ENCODE data around the gene PGAM1.
A peak's percentile ranks its signal among the peaks of the same experiment; 100 is the strongest.
"Not testable (repeated sequence)": the region's sequence is repeated elsewhere in the genome, so short reads cannot be mapped to it uniquely, and the experiment has no call there.

Gene PGAM1

GRCh38 chr10:97425964-97426775, at the start of gene PGAM1:
Gene PGAM1 (plus strand): TSS chr10:97426191. CDS start chr10:97426308, 117 bp downstream.
- peak; percentile 87 to 90 for DNase-seq (ENCODE audit: low read depth in 2 of 2)

GRCh38 chr10:97376413-97376812, 49.6 kb upstream of the PGAM1 start:
- no peak for DNase-seq (ENCODE audit: low read depth in 2 of 2)

- no peak for DNase-seq (ENCODE audit: low read depth in 2 of 2)
Measured at GRCh38 chr10:97378933-97379921, 46.8 kb upstream of the PGAM1 start.

- no peak for DNase-seq (ENCODE audit: low read depth in 2 of 2)
Measured at GRCh38 chr10:97380516-97380915, 45.5 kb upstream of the PGAM1 start.

GRCh38 chr10:97381626-97382025, 44.4 kb upstream of the PGAM1 start:
- DNase-seq (ENCODE audit: low read depth in 2 of 2): no peak

GRCh38 chr10:97383159-97383558, 42.8 kb upstream of the PGAM1 start:
- DNase-seq (ENCODE audit: low read depth in 2 of 2): no peak

- no peak for DNase-seq (ENCODE audit: low read depth in 2 of 2)
Measured at GRCh38 chr10:97384156-97384555, 41.8 kb upstream of the PGAM1 start.

- no peak for DNase-seq (ENCODE audit: low read depth in 2 of 2)
Measured at GRCh38 chr10:97384641-97385040, 41.4 kb upstream of the PGAM1 start.

- no peak for DNase-seq (ENCODE audit: low read depth in 2 of 2)
Measured at GRCh38 chr10:97385565-97385964, 40.4 kb upstream of the PGAM1 start.

GRCh38 chr10:97388152-97388551, 37.8 kb upstream of the PGAM1 start:
- DNase-seq (ENCODE audit: low read depth in 2 of 2): no peak

GRCh38 chr10:97390091-97390490, 35.9 kb upstream of the PGAM1 start:
- DNase-seq (ENCODE audit: low read depth in 2 of 2): no peak

GRCh38 chr10:97393034-97393573, 32.9 kb upstream of the PGAM1 start:
- no peak for DNase-seq (ENCODE audit: low read depth in 2 of 2)

- no peak for DNase-seq (ENCODE audit: low read depth in 2 of 2)
Measured at GRCh38 chr10:97396056-97396455, 29.9 kb upstream of the PGAM1 start.

GRCh38 chr10:97399843-97400545, 26.0 kb upstream of the PGAM1 start:
- DNase-seq (ENCODE audit: low read depth in 2 of 2): no peak

- DNase-seq (ENCODE audit: low read depth in 2 of 2): peak in 1 of 2 donors; percentile 60
Measured at GRCh38 chr10:97400665-97401454, 25.1 kb upstream of the PGAM1 start, which contains the start of gene RRP12. Gene RRP12 (minus strand): TSS chr10:97401340. CDS start chr10:97401231, 109 bp downstream.

GRCh38 chr10:97401455-97401919, 24.5 kb upstream of the PGAM1 start:
- DNase-seq (ENCODE audit: low read depth in 2 of 2): no peak

- DNase-seq (ENCODE audit: low read depth in 2 of 2): no peak
Measured at GRCh38 chr10:97404044-97404443, 21.9 kb upstream of the PGAM1 start.

GRCh38 chr10:97406064-97406463, 19.9 kb upstream of the PGAM1 start:
- DNase-seq (ENCODE audit: low read depth in 2 of 2): no peak

GRCh38 chr10:97406483-97406882, 19.5 kb upstream of the PGAM1 start:
- not testable (repeated sequence) for DNase-seq (ENCODE audit: low read depth in 2 of 2)

- DNase-seq (ENCODE audit: low read depth in 2 of 2): no peak
Measured at GRCh38 chr10:97407211-97407951, 18.6 kb upstream of the PGAM1 start.
